GM19452 (cell line): Measurements from ENCODE around the gene HRK.

Experiments
- ATAC-seq: cut with Tn5 transposase; IDR thresholded peaks from one replicate; pipeline ENCODE4 v1.9.1; 2021; ENCODE audit not compliant: unreplicated experiment

Gene HRK

GRCh38 chr12:116870306-116870705 is 10.9 kb downstream of the HRK start:
- ATAC-seq, result no peak

GRCh38 chr12:116867523-116867922 is 13.7 kb downstream of the HRK start:
- no peak for ATAC-seq

GRCh38 chr12:116864371-116865160 is 16.7 kb downstream of the HRK start:
- no peak for ATAC-seq

GRCh38 chr12:116863275-116863767 is 17.9 kb downstream of the HRK start:
- ATAC-seq, result no peak

- no peak for ATAC-seq
Observed at GRCh38 chr12:116862167-116862566, 19.1 kb downstream of the HRK start.

- peak; percentile 80 for ATAC-seq
Observed at GRCh38 chr12:116861320-116861719, 19.9 kb downstream of the HRK start.

- ATAC-seq, result no peak
Observed at GRCh38 chr12:116860263-116860662, 21.0 kb downstream of the HRK start.

- ATAC-seq, result no peak
Observed at GRCh38 chr12:116859079-116859478, 22.2 kb downstream of the HRK start.

- no peak for ATAC-seq
Observed at GRCh38 chr12:116856729-116857128, 24.5 kb downstream of the HRK start.

GRCh38 chr12:116855744-116856470 is 25.3 kb downstream of the HRK start:
- ATAC-seq, result no peak

GRCh38 chr12:116853507-116853906 is 27.7 kb downstream of the HRK start:
- ATAC-seq, result no peak

- ATAC-seq, result no peak
Observed at GRCh38 chr12:116852303-116852702, 28.9 kb downstream of the HRK start.

- ATAC-seq, result no peak
Observed at GRCh38 chr12:116849216-116849615, 32.0 kb downstream of the HRK start.

- ATAC-seq, result no peak
Observed at GRCh38 chr12:116843085-116843484, 38.2 kb downstream of the HRK start.

- ATAC-seq, result no peak
Observed at GRCh38 chr12:116839287-116839830, 41.9 kb downstream of the HRK start.

GRCh38 chr12:116838365-116838764 is 42.9 kb downstream of the HRK start:
- no peak for ATAC-seq

- no peak for ATAC-seq
Observed at GRCh38 chr12:116837097-116837496, 44.1 kb downstream of the HRK start.

GRCh38 chr12:116835484-116835883 is 45.8 kb downstream of the HRK start:
- ATAC-seq, result no peak

- no peak for ATAC-seq
Observed at GRCh38 chr12:116833474-116833873, 47.8 kb downstream of the HRK start.

- no peak for ATAC-seq
Observed at GRCh38 chr12:116832353-116832752, 48.9 kb downstream of the HRK start.

- ATAC-seq, result no peak
Observed at GRCh38 chr12:116827432-116827831, 53.8 kb downstream of the HRK start.

- ATAC-seq, result no peak
Observed at GRCh38 chr12:116821291-116821690, 60.0 kb downstream of the HRK start.
